CD4-positive, alpha-beta T cell treated with Interleukin-6 for 4 hours (primary cell): ENCODE results near the gene NPAS1.
"Not testable (repeated sequence)": the region's sequence is repeated elsewhere in the genome, so short reads cannot be mapped to it uniquely, and the experiment has no call there.

Source experiments
- DNase-seq: peaks from one replicate; pipeline ENCODE4 v3.0.0-alpha.2; 2020; ENCODE audit warnings: mixed read lengths

NPAS1 gene

GRCh38 chr19:47050562-47050961, 30.9 kb downstream of the NPAS1 start:
- DNase-seq, result not testable (repeated sequence)

GRCh38 chr19:47056411-47056810, 36.8 kb downstream of the NPAS1 start:
- DNase-seq, result no peak

- DNase-seq, result no peak
Measured at GRCh38 chr19:47057328-47057727, 37.7 kb downstream of the NPAS1 start.

- no peak for DNase-seq
Measured at GRCh38 chr19:47058621-47059022, 39.0 kb downstream of the NPAS1 start.

GRCh38 chr19:47063874-47064273, 44.2 kb downstream of the NPAS1 start:
- no peak for DNase-seq

GRCh38 chr19:47065242-47065641, 45.6 kb downstream of the NPAS1 start:
- no peak for DNase-seq

- DNase-seq, result no peak
Measured at GRCh38 chr19:47066376-47067214, 47.0 kb downstream of the NPAS1 start.

- no peak for DNase-seq
Measured at GRCh38 chr19:47067215-47067847, 47.7 kb downstream of the NPAS1 start.

- DNase-seq, result no peak
Measured at GRCh38 chr19:47068246-47068645, 48.6 kb downstream of the NPAS1 start.

GRCh38 chr19:47068876-47069406, 49.3 kb downstream of the NPAS1 start:
- DNase-seq, result no peak

- no peak for DNase-seq
Measured at GRCh38 chr19:47069795-47070194, 50.2 kb downstream of the NPAS1 start.

- no peak for DNase-seq
Measured at GRCh38 chr19:47070756-47071155, 51.1 kb downstream of the NPAS1 start.

- DNase-seq, result no peak
Measured at GRCh38 chr19:47071731-47072130, 52.1 kb downstream of the NPAS1 start.

GRCh38 chr19:47072323-47072722, 52.7 kb downstream of the NPAS1 start:
- DNase-seq, result no peak

GRCh38 chr19:47073574-47073973, 53.9 kb downstream of the NPAS1 start:
- no peak for DNase-seq

GRCh38 chr19:47074621-47075020, 55.0 kb downstream of the NPAS1 start:
- no peak for DNase-seq

GRCh38 chr19:47075179-47075810, 55.7 kb downstream of the NPAS1 start:
- no peak for DNase-seq

GRCh38 chr19:47075941-47076340, 56.3 kb downstream of the NPAS1 start:
- no peak for DNase-seq

- DNase-seq, result not testable (repeated sequence)
Measured at GRCh38 chr19:47078351-47078750, 58.7 kb downstream of the NPAS1 start.

GRCh38 chr19:47081095-47081494, 61.5 kb downstream of the NPAS1 start:
- no peak for DNase-seq

GRCh38 chr19:47082493-47082892, 62.9 kb downstream of the NPAS1 start:
- no peak for DNase-seq

GRCh38 chr19:47084879-47085439, 65.3 kb downstream of the NPAS1 start:
- DNase-seq, result no peak

GRCh38 chr19:47086280-47086679, 66.6 kb downstream of the NPAS1 start:
- DNase-seq, result no peak
